SK-N-SH treated with all-trans-retinoic acid at 6 μM for 48 hours (cell line): Measurements from ENCODE around the gene MINDY4.

Experiments
- ATAC-seq: fragments of 200-7000 bp; cut with Tn5 transposase; 3 replicates; pipeline ENCODE4 v1.9.1; 2020; ENCODE audit warnings: mild to moderate bottlenecking, moderate library complexity
- ARNTL ChIP-seq: fragments of 450-650 bp; formaldehyde crosslinking; IDR thresholded peaks from 2 replicates; pipeline ENCODE4 v1.5.0; 2020; ENCODE audit warnings: low read depth, mild to moderate bottlenecking, moderate library complexity, borderline replicate concordance
- CSDC2 ChIP-seq: fragments of 250-450 bp; sonication (Bioruptor Pico); IDR thresholded peaks from 2 replicates; pipeline ENCODE4 v1.5.0; 2020; ENCODE audit warnings: mild to moderate bottlenecking, moderate library complexity
- CSRNP3 ChIP-seq: fragments of 250-450 bp; sonication (Bioruptor Pico); IDR thresholded peaks from 2 replicates; pipeline ENCODE4 v1.5.1; 2021; ENCODE audit warnings: mild to moderate bottlenecking, moderate library complexity
- ESRRG ChIP-seq: fragments of 250-450 bp; sonication (Bioruptor Pico); IDR thresholded peaks from 2 replicates; pipeline ENCODE4 v1.6.1; 2021; ENCODE audit warnings: mild to moderate bottlenecking
- GLIS3 ChIP-seq: fragments of 250-450 bp; sonication (Bioruptor Pico); IDR thresholded peaks from 2 replicates; pipeline ENCODE4 v1.5.0; 2020; ENCODE audit warnings: mild to moderate bottlenecking, moderate library complexity
- OSR1 ChIP-seq: fragments of 250-450 bp; sonication (Bioruptor Pico); IDR thresholded peaks from 2 replicates; pipeline ENCODE4 v1.8.0; 2022; ENCODE audit warnings: moderate library complexity, mild to moderate bottlenecking, inconsistent platforms
- POU6F1 ChIP-seq: fragments of 250-450 bp; sonication (Bioruptor Pico); IDR thresholded peaks from 2 replicates; pipeline ENCODE4 v1.8.0; 2021; ENCODE audit warnings: low read depth, mild to moderate bottlenecking, moderate library complexity, borderline replicate concordance
- RARB ChIP-seq: fragments of 250-450 bp; sonication (Bioruptor Pico); IDR thresholded peaks from 2 replicates; pipeline ENCODE4 v1.8.0; 2021; ENCODE audit warnings: mild to moderate bottlenecking, moderate library complexity
- SNAI2 ChIP-seq: fragments of 250-450 bp; sonication (Bioruptor Pico); IDR thresholded peaks from 2 replicates; pipeline ENCODE4 v1.5.0; 2020; ENCODE audit warnings: mild to moderate bottlenecking, moderate library complexity
- TCF4 ChIP-seq: fragments of 250-450 bp; sonication (Bioruptor Pico); IDR thresholded peaks from 2 replicates; pipeline ENCODE4 v1.8.0; 2021; ENCODE audit warnings: mild to moderate bottlenecking, moderate library complexity, borderline replicate concordance
- TOX ChIP-seq: fragments of 250-450 bp; sonication (Bioruptor Pico); IDR thresholded peaks from 2 replicates; pipeline ENCODE4 v1.8.0; 2021; ENCODE audit warnings: mild to moderate bottlenecking, moderate library complexity, borderline replicate concordance
- TSHZ2 ChIP-seq: fragments of 250-450 bp; sonication (Bioruptor Pico); IDR thresholded peaks from 2 replicates; pipeline ENCODE4 v1.5.0; 2020; ENCODE audit warnings: mild to moderate bottlenecking, moderate library complexity
- ZC3H10 ChIP-seq: fragments of 250-450 bp; sonication (Bioruptor Pico); IDR thresholded peaks from 2 replicates; pipeline ENCODE4 v1.5.1; 2021; ENCODE audit warnings: mild to moderate bottlenecking, moderate library complexity
- ZFP3 ChIP-seq: fragments of 250-450 bp; sonication (Bioruptor Pico); IDR thresholded peaks from 2 replicates; pipeline ENCODE4 v1.5.0; 2020; ENCODE audit warnings: mild to moderate bottlenecking, moderate library complexity
- ZNF70 ChIP-seq: fragments of 450-650 bp; formaldehyde crosslinking; IDR thresholded peaks from 2 replicates; pipeline ENCODE4 v1.5.0; 2020; ENCODE audit warnings: mild to moderate bottlenecking, moderate library complexity
- TF ChIP-seq, protein P1 (sequence below): fragments of 250-450 bp; sonication (Bioruptor Pico); IDR thresholded peaks from 2 replicates; pipeline ENCODE4 v1.8.0; 2020; ENCODE audit warnings: mild to moderate bottlenecking, moderate library complexity, borderline replicate concordance
- TF ChIP-seq, protein P2 (sequence below): fragments of 250-450 bp; sonication (Bioruptor Pico); IDR thresholded peaks from 2 replicates; pipeline ENCODE4 v1.5.1; 2020; ENCODE audit warnings: low read depth, mild to moderate bottlenecking, moderate library complexity

The MINDY4 gene

DNA sequence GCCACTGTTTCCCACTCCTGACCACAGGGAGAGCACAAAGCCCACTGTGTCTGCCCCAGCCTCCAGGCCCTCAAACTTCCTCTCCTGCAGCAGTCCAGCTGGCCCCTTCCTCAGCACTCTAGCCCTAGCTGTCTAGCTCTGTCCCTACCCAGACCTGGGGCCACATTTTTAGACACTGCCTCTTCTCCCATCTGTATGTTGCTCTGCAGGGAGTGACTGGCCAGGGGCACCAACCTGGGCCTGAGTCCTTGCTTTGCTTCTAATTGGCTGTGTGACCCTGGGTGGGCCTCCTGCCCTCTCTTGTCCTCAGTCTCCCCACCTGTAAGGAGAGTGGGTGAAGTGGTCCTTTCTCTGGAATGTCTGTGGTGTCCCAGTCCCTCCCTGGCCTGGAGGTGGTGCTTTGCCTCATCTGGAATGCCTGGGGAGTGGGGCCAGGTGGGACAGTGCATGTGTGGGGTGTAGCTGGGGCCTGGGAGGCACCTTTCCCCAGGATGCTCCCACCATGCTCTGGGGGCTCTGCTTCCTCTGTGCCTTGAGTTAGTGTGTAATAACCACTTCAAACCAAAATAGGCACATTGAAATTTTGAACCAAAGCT lies 165.5 kb downstream of the MINDY4 start (continued):
- no peak for TF ChIP-seq RARB (CRISPR knock-in tag)

GRCh38 chr7:30937416-30937815 lies 166.2 kb downstream of the MINDY4 start:
- ATAC-seq = no peak
- TF ChIP-seq, protein P1, sequence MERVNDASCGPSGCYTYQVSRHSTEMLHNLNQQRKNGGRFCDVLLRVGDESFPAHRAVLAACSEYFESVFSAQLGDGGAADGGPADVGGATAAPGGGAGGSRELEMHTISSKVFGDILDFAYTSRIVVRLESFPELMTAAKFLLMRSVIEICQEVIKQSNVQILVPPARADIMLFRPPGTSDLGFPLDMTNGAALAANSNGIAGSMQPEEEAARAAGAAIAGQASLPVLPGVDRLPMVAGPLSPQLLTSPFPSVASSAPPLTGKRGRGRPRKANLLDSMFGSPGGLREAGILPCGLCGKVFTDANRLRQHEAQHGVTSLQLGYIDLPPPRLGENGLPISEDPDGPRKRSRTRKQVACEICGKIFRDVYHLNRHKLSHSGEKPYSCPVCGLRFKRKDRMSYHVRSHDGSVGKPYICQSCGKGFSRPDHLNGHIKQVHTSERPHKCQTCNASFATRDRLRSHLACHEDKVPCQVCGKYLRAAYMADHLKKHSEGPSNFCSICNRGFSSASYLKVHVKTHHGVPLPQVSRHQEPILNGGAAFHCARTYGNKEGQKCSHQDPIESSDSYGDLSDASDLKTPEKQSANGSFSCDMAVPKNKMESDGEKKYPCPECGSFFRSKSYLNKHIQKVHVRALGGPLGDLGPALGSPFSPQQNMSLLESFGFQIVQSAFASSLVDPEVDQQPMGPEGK (CRISPR knock-in tag) = no peak
- TF ChIP-seq ESRRG (CRISPR knock-in tag) (no peak), POU6F1 (CRISPR knock-in tag) (no peak), ZC3H10 (CRISPR knock-in tag) (no peak)
- TF ChIP-seq, all 23 proteins: peak for 0

DNA sequence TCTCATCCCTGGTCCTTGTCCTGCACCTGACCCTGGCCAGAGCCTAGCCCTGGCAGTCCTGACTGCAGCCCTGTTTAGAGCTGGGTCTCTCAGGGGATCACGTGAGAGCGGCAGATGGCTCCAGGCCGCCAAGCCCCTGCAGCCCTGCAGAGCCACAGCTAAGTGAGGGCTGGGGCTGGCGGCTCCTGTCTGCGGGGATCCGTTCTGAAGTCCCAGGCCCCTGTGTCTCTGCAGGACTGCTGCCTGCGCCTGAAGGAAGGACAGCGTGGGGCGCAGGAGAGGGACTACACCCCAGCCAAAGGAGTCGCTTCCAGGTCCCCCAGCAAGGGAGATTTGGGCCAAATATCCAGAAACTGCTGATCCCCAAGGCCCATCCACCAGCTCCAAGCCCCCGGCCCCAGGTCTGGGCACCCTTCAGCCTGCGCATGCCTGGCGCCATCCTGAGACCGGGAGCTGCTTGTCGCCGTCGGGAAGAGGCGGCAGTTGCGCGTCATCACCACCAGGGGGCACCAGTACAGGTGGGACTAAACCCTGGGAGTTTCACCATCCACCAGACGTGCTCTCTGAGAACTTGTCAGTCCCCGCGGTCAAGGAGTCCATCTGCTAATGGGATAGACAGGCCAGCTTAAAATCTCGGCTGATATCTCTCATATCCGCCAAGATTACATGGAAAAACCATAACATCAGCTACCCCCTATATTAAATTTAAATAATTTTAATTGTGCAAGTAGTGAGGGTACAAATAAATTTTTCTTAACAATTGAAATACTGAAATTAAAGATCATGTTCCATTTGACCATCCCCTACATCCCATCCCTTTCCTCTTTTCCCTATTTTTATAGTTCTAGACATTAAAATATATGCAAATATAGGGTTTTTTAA lies 167.5 kb downstream of the MINDY4 start:
- TF ChIP-seq ZFP3 (CRISPR knock-in tag) (no peak), POU6F1 (CRISPR knock-in tag) (no peak), TSHZ2 (no peak), GLIS3 (no peak), TCF4 (CRISPR knock-in tag) (peak; percentile 20; the same call in 1 of the 2 replicates), ZNF70 (no peak)
- TF ChIP-seq, protein P2, sequence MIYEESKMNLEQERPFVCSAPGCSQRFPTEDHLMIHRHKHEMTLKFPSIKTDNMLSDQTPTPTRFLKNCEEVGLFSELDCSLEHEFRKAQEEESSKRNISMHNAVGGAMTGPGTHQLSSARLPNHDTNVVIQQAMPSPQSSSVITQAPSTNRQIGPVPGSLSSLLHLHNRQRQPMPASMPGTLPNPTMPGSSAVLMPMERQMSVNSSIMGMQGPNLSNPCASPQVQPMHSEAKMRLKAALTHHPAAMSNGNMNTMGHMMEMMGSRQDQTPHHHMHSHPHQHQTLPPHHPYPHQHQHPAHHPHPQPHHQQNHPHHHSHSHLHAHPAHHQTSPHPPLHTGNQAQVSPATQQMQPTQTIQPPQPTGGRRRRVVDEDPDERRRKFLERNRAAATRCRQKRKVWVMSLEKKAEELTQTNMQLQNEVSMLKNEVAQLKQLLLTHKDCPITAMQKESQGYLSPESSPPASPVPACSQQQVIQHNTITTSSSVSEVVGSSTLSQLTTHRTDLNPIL = no peak
- ATAC-seq = peak; percentile 96

- ATAC-seq = no peak
- TF ChIP-seq RARB (CRISPR knock-in tag) (no peak), SNAI2 (CRISPR knock-in tag) (no peak), ZC3H10 (CRISPR knock-in tag) (no peak), ZNF70 (no peak), TOX (CRISPR knock-in tag) (no peak), OSR1 (CRISPR knock-in tag) (no peak), TCF4 (CRISPR knock-in tag) (no peak), CSRNP3 (no peak), ZFP3 (CRISPR knock-in tag) (no peak), ARNTL (CRISPR knock-in tag) (no peak), ESRRG (CRISPR knock-in tag) (no peak), CSDC2 (CRISPR knock-in tag) (no peak)
- TF ChIP-seq, protein P2 = no peak
- TF ChIP-seq, protein P1 (CRISPR knock-in tag) = no peak
These were observed 170.5 kb downstream of the MINDY4 start for GRCh38 chr7:30941582-30942323.
